ENCODE data around the gene CAPS2. TPM values are rescaled to one million over a fixed set of nuclear protein-coding genes. Genes with fewer than 3 reads are reported as not detected.

Gene CAPS2
- total RNA-seq, 1 experiment from 2014 or later: 4.2 TPM

GRCh38 chr12:75329918-75330826 is at the start of gene CAPS2 (continued):
- TF ChIP-seq AFF4 (CRISPR knock-in tag; IDR thresholded peaks at IDR 0.05; ENCODE audit: borderline replicate concordance) (0 out of 2 replicates have a peak, but pooled peaks have one; percentile 48), ZNF263 (CRISPR knock-in tag; IDR thresholded peaks at IDR 0.05; ENCODE audit: low read depth) (no peak), ZNF281 (CRISPR knock-in tag; IDR thresholded peaks at IDR 0.05) (no peak), TEAD4 (CRISPR knock-in tag; IDR thresholded peaks at IDR 0.05) (no peak), ZNF396 (CRISPR knock-in tag; IDR thresholded peaks at IDR 0.05; ENCODE audit: borderline replicate concordance) (no peak), CDX4 (CRISPR knock-in tag; IDR thresholded peaks at IDR 0.05; ENCODE audit: borderline replicate concordance) (no peak), E2F1 (CRISPR knock-in tag; IDR thresholded peaks at IDR 0.05) (no peak), NFYB (CRISPR knock-in tag; conservative IDR thresholded peaks at IDR 0.05; ENCODE audit: low read depth) (no peak), RORB (CRISPR knock-in tag; IDR thresholded peaks at IDR 0.05) (no peak), ZBTB21 (CRISPR knock-in tag; IDR thresholded peaks at IDR 0.05; ENCODE audit: borderline replicate concordance) (peak; percentile 68; the same call in 1 of the 2 replicates), ZNF219 (CRISPR knock-in tag; IDR thresholded peaks at IDR 0.05; ENCODE audit: borderline replicate concordance) (no peak), SMAD3 (CRISPR knock-in tag; IDR thresholded peaks at IDR 0.05; ENCODE audit: borderline replicate concordance) (no peak), MLX (CRISPR knock-in tag; IDR thresholded peaks at IDR 0.05) (no peak), KAT7 (CRISPR knock-in tag; IDR thresholded peaks at IDR 0.05; ENCODE audit: borderline replicate concordance) (no peak), ZNF512 (CRISPR knock-in tag; IDR thresholded peaks at IDR 0.05; ENCODE audit: borderline replicate concordance) (no peak), ZBTB43 (CRISPR knock-in tag; IDR thresholded peaks at IDR 0.05) (no peak), ETV6 (CRISPR knock-in tag; IDR thresholded peaks at IDR 0.05) (peak; percentile 52; the same call in 1 of the 2 replicates), FOXJ3 (CRISPR knock-in tag; IDR thresholded peaks at IDR 0.05; ENCODE audit: borderline replicate concordance) (no peak), ERG (CRISPR knock-in tag; IDR thresholded peaks at IDR 0.05) (no peak), ZNF138 (CRISPR knock-in tag; conservative IDR thresholded peaks at IDR 0.05) (peak; percentile 53; the same call in 1 of the 2 replicates), CBFB (CRISPR knock-in tag; IDR thresholded peaks at IDR 0.05; ENCODE audit: low read depth) (no peak), USF1 (CRISPR knock-in tag; IDR thresholded peaks at IDR 0.05) (no peak)

Data from WTC11 (cell line).